ENCODE data around the gene DGUOK.

DGUOK gene

GRCh38 chr2:73965053-73965452 lies 38.4 kb downstream of the DGUOK start:
- no peak for DNase-seq (ENCODE audit: extremely low spot score)
- ChIA-PET CTCF (interaction anchor here (0.7 to 2.7 kb wide), 8 partner anchors 11 to 44 kb away, joined by 3 to 14 read pairs (median 5); no protein-coding TSS in a partner anchor), POLR2A (interaction anchor here (1.3 kb wide), 1 partner anchor 10 kb away, joined by 3 read pairs; no protein-coding TSS in a partner anchor)
- TF ChIP-seq CTCF (IDR thresholded peaks at IDR 0.05; ENCODE audit: control extremely low read depth, extremely low read depth, low read depth, missing control alignments) = no peak

GRCh38 chr2:73968357-73968937 lies 41.8 kb downstream of the DGUOK start:
- no peak for DNase-seq (ENCODE audit: extremely low spot score)
- no peak for TF ChIP-seq CTCF (IDR thresholded peaks at IDR 0.05; ENCODE audit: control extremely low read depth, extremely low read depth, low read depth, missing control alignments)
- ChIA-PET POLR2A (interaction anchor here (0.6 to 0.7 kb wide), 4 partner anchors 20 to 184 kb away, joined by 3 to 7 read pairs (median 4); no protein-coding TSS in a partner anchor), CTCF (interaction anchor here (1.0 to 3.1 kb wide), 4 partner anchors 8 to 19 kb away, joined by 3 to 8 read pairs (median 6); no protein-coding TSS in a partner anchor)

- CTCF ChIA-PET = interaction anchor here (1.0 to 3.1 kb wide), 4 partner anchors 9 to 57 kb away, joined by 3 to 15 read pairs (median 6); no protein-coding TSS in a partner anchor
- DNase-seq (ENCODE audit: extremely low spot score) = no peak
- TF ChIP-seq CTCF (IDR thresholded peaks at IDR 0.05; ENCODE audit: control extremely low read depth, extremely low read depth, low read depth, missing control alignments) = no peak
- POLR2A ChIA-PET = interaction anchor here (1.4 kb wide), 1 partner anchor 11 kb away, joined by 3 read pairs; no protein-coding TSS in a partner anchor
Observed at GRCh38 chr2:73969356-73969755, 42.7 kb downstream of the DGUOK start.

GRCh38 chr2:73970141-73970803 lies 43.6 kb downstream of the DGUOK start:
- POLR2A ChIA-PET = interaction anchor here (1.4 kb wide), 1 partner anchor 10 kb away, joined by 3 read pairs; no protein-coding TSS in a partner anchor

GRCh38 chr2:73970850-73971471 lies 44.3 kb downstream of the DGUOK start:
- ChIA-PET CTCF (interaction anchor here (0.9 to 3.1 kb wide), 7 partner anchors 10 to 177 kb away, joined by 3 to 15 read pairs (median 3); no protein-coding TSS in a partner anchor), POLR2A (interaction anchor here (0.7 kb wide), 1 partner anchor 37 kb away, joined by 3 read pairs; no protein-coding TSS in a partner anchor)
- peak; percentile 55 for DNase-seq (ENCODE audit: extremely low spot score)
- no peak for TF ChIP-seq CTCF (IDR thresholded peaks at IDR 0.05; ENCODE audit: control extremely low read depth, extremely low read depth, low read depth, missing control alignments)

More at GRCh38 chr2:73970141-73970803, 43.6 kb downstream of the DGUOK start:
- no peak for DNase-seq (ENCODE audit: extremely low spot score)
- TF ChIP-seq CTCF (IDR thresholded peaks at IDR 0.05; ENCODE audit: control extremely low read depth, extremely low read depth, low read depth, missing control alignments) = no peak
- CTCF ChIA-PET = interaction anchor here (0.8 to 3.1 kb wide), 10 partner anchors 10 to 178 kb away, joined by 3 to 15 read pairs (median 3); no protein-coding TSS in a partner anchor

GRCh38 chr2:73971722-73972121 lies 45.0 kb downstream of the DGUOK start:
- no peak for DNase-seq (ENCODE audit: extremely low spot score)
- POLR2A ChIA-PET = no interaction called here
- CTCF ChIA-PET = interaction anchor here (1.2 to 3.1 kb wide), 4 partner anchors 9 to 26 kb away, joined by 3 to 15 read pairs (median 6); no protein-coding TSS in a partner anchor

More at GRCh38 chr2:73971722-73972121, 45.0 kb downstream of the DGUOK start:
- TF ChIP-seq CTCF (IDR thresholded peaks at IDR 0.05; ENCODE audit: control extremely low read depth, extremely low read depth, low read depth, missing control alignments) = no peak

Data from GM10248 (cell line).